Measurements from ENCODE around the gene GOLGA7B.
A peak's percentile ranks its signal among the peaks of the same experiment; 100 is the strongest.

Gene GOLGA7B

DNA sequence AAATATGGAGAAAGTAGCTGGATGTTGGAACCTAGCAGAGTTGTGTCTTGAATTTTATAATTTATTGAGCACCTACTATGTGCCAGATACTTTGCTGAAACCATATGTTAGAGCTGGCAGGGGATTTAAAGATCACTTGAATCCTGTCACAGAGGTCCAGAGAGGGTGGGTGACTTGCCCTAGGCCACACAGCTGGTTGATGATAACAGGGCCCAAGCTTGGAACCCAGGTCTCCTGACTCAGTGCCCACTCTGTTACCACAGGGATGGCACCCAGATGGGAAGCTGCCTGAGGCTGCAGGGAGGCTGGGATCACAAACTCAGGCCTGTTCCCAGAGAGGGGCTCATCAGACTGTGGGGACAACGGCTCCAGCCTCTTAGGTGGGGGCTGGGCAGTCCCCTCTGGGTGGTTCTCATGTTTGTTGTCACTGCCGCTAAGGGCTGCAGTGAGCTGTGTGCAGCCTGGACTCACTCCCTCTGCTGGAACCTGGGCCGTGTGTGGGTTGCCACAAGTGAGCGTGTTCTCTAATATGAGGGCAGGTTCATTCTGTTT lies 18.6 kb downstream of the GOLGA7B start:
- no peak overlapping the region for H3K9ac ChIP-seq
- H3K4me3 ChIP-seq (ENCODE audit: low read depth, low read length), result no peak overlapping the region
- no peaks in the 10 kb centered on the region for H3K36me3 ChIP-seq (ENCODE audit: control insufficient read depth, insufficient read depth, low read length)
- peaks cover 7% of the 10 kb centered on the region for H3K4me1 ChIP-seq
- no peaks in the 10 kb centered on the region for H3K27me3 ChIP-seq (ENCODE audit: control insufficient read depth, insufficient read depth, low read length)
- no peak overlapping the region for H2AFZ ChIP-seq
- H3K4me2 ChIP-seq (ENCODE audit: low read length), result no peak overlapping the region
- no peaks in the 10 kb centered on the region for H3K9me3 ChIP-seq (ENCODE audit: control insufficient read depth, low read length)
- H3K27ac ChIP-seq, result no peak overlapping the region
- no peaks in the 10 kb centered on the region for H3K79me2 ChIP-seq
- TF ChIP-seq, protein P1, sequence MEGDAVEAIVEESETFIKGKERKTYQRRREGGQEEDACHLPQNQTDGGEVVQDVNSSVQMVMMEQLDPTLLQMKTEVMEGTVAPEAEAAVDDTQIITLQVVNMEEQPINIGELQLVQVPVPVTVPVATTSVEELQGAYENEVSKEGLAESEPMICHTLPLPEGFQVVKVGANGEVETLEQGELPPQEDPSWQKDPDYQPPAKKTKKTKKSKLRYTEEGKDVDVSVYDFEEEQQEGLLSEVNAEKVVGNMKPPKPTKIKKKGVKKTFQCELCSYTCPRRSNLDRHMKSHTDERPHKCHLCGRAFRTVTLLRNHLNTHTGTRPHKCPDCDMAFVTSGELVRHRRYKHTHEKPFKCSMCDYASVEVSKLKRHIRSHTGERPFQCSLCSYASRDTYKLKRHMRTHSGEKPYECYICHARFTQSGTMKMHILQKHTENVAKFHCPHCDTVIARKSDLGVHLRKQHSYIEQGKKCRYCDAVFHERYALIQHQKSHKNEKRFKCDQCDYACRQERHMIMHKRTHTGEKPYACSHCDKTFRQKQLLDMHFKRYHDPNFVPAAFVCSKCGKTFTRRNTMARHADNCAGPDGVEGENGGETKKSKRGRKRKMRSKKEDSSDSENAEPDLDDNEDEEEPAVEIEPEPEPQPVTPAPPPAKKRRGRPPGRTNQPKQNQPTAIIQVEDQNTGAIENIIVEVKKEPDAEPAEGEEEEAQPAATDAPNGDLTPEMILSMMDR (IDR thresholded peaks at IDR 0.05), result no peak

DNA sequence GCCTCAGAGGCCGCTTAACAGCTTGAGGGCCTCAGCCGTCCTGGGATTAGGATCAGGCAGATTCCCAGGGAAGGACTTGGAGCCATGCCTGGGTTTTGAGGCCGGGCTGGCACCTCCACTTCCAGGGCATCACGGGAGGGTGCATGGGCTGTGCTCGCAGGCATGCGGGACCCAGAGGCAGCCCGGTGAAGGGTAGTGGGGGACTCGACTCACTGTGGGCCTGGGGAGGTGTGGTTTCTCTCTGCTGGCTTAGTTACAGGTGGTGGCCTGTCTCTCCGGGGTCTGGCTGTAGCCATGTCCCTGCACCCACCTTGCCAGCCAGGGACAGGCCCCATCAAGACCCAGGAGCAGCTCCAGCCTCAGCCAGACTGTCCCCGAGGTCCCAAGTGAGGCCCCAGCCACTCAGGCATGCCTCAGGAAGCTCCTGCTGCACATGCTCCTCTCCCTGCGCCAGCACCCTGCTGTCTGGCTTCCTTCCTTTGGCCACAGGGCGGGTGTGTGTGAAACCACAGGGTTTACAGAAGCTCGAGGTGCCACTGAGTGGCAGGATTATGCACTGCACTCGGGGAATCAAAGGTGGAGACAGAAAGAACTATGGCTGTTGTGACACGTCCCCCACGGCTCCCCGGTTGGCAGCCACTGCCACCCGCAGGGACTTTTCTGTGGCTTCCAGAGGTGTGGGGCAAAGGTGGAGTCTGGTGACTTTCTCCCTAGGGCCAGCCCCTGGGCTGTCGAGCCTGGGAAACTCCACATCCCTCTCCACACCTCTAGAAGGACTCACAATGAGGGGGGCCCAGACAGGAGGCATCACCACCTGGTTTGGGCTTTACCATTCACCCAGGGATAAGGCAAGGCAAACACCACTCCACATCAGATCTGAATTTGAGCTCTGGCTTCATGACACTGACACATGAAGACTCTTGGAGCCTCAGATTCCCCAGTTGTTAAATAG lies 19.7 kb downstream of the GOLGA7B start:
- H3K79me2 ChIP-seq, result no peaks in the 10 kb centered on the region
- peaks cover 7% of the 10 kb centered on the region for H3K4me1 ChIP-seq
- H3K9me3 ChIP-seq (ENCODE audit: control insufficient read depth, low read length), result no peaks in the 10 kb centered on the region
- no peaks in the 10 kb centered on the region for H3K27me3 ChIP-seq (ENCODE audit: control insufficient read depth, insufficient read depth, low read length)
- H3K27ac ChIP-seq, result no peak overlapping the region
- H3K36me3 ChIP-seq (ENCODE audit: control insufficient read depth, insufficient read depth, low read length), result no peaks in the 10 kb centered on the region
- H3K4me2 ChIP-seq (ENCODE audit: low read length), result no peak overlapping the region
- TF ChIP-seq, protein P1 (IDR thresholded peaks at IDR 0.05), result peak; percentile 94
- peak overlapping the region; percentile 85 for H2AFZ ChIP-seq
- no peak overlapping the region for H3K4me3 ChIP-seq (ENCODE audit: low read depth, low read length)
- H3K9ac ChIP-seq, result no peak overlapping the region

DNA sequence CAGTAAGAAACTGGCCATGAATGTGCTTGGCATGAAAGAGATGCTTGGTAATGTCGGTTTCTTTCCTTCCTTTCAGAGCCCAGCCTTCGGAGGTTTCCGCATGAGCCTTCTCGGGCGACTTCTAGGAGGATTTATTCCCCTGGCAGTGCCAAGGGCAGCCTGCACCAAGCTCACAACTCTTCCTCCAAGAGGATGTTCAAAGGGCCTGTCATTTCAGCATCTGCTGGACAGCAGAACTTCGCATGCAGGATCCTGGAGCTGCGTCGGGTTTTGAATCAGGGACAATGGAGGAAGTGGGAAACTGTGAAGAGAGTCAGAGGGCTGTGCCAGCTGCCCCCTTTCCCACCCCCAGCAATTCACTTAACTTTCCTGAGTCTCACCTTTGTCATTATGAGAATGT lies 21.3 kb downstream of the GOLGA7B start:
- Histone ChIP-seq H3K36me3 (ENCODE audit: control insufficient read depth, insufficient read depth, low read length) (no peaks in the 10 kb centered on the region), H3K27me3 (ENCODE audit: control insufficient read depth, insufficient read depth, low read length) (no peaks in the 10 kb centered on the region), H3K79me2 (no peaks in the 10 kb centered on the region), H3K9me3 (ENCODE audit: control insufficient read depth, low read length) (no peaks in the 10 kb centered on the region), H3K4me1 (peaks cover 7% of the 10 kb centered on the region), H3K4me2 (ENCODE audit: low read length) (no peak overlapping the region), H3K4me3 (ENCODE audit: low read depth, low read length) (no peak overlapping the region), H3K27ac (no peak overlapping the region), H3K9ac (no peak overlapping the region), H2AFZ (no peak overlapping the region)
- TF ChIP-seq, protein P1 (IDR thresholded peaks at IDR 0.05), result no peak

- no peak overlapping the region for H3K27ac ChIP-seq
- H2AFZ ChIP-seq, result no peak overlapping the region
- H3K9ac ChIP-seq, result no peak overlapping the region
- no peaks in the 10 kb centered on the region for H3K9me3 ChIP-seq (ENCODE audit: control insufficient read depth, low read length)
- no peak overlapping the region for H3K4me2 ChIP-seq (ENCODE audit: low read length)
- H3K4me3 ChIP-seq (ENCODE audit: low read depth, low read length), result no peak overlapping the region
- H3K79me2 ChIP-seq, result no peaks in the 10 kb centered on the region
- TF ChIP-seq, protein P1 (IDR thresholded peaks at IDR 0.05), result no peak
- H3K4me1 ChIP-seq, result peaks cover 7% of the 10 kb centered on the region
- no peaks in the 10 kb centered on the region for H3K36me3 ChIP-seq (ENCODE audit: control insufficient read depth, insufficient read depth, low read length)
- H3K27me3 ChIP-seq (ENCODE audit: control insufficient read depth, insufficient read depth, low read length), result no peaks in the 10 kb centered on the region
These were observed 23.9 kb downstream of the GOLGA7B start for GRCh38 chr10:97873569-97873968.
